Measurements from ENCODE around the gene SLC6A11.

Gene SLC6A11

DNA sequence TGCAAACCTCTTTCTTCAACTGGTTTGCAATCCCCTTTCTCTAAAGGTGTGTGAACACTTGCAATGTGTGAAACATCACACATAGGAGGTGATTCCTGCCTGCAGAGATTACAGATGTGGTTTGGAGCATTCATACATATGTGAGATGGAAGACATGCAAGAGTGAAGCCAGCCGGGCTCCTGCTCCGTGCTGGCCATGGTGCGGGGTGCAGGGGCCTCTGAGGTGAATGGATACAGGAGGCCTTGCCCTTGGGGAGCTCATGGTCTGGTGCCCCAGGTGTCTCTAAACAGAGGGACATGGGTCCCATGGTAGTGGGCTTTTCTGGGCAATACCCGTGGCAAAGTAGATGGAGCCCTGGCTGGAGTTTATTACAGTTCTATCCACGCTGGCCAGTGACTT, 6.0 kb downstream of the SLC6A11 start:
- Histone ChIP-seq H3K4me1 (ENCODE audit: control insufficient read depth, low read depth, low read length) (no peaks in the 10 kb centered on the region), H2BK120ac (ENCODE audit: low read depth, low read length) (no peak overlapping the region), H3K27ac (ENCODE audit: low read depth, low read length) (no peak overlapping the region), H3K36me3 (ENCODE audit: control insufficient read depth, insufficient read depth, low read length) (no peaks in the 10 kb centered on the region), H3K9ac (ENCODE audit: low read length) (no peak overlapping the region), H3K18ac (ENCODE audit: low read length) (no peak overlapping the region), H4K8ac (ENCODE audit: low read depth, low read length) (no peak overlapping the region), H2BK15ac (replicated peaks; ENCODE audit: low read depth) (no peak overlapping the region), H3K79me2 (ENCODE audit: control insufficient read depth, insufficient read depth, low read length) (no peaks in the 10 kb centered on the region), H3K4me2 (ENCODE audit: low read length) (no peak overlapping the region), H3K4me3 (ENCODE audit: low read length) (no peak overlapping the region), H2BK5ac (ENCODE audit: low read length) (no peak overlapping the region), H4K5ac (ENCODE audit: low read length) (no peak overlapping the region), H3K23ac (ENCODE audit: low read length) (no peak overlapping the region), H3K27me3 (ENCODE audit: insufficient read depth, low read length, poor library complexity) (no peaks in the 10 kb centered on the region), H3K4ac (ENCODE audit: low read depth, low read length) (no peak overlapping the region), H2AK5ac (ENCODE audit: low read length) (no peak overlapping the region), H3K79me1 (ENCODE audit: low read length) (no peaks in the 10 kb centered on the region), H3K56ac (ENCODE audit: low read length) (no peak overlapping the region)
- WGBS (ENCODE audit: extremely low coverage, insufficient coverage, low lambda C conversion rate), result no CpG with 5 or more reads among the region's 5 CpGs
- no peak for DNase-seq

DNA sequence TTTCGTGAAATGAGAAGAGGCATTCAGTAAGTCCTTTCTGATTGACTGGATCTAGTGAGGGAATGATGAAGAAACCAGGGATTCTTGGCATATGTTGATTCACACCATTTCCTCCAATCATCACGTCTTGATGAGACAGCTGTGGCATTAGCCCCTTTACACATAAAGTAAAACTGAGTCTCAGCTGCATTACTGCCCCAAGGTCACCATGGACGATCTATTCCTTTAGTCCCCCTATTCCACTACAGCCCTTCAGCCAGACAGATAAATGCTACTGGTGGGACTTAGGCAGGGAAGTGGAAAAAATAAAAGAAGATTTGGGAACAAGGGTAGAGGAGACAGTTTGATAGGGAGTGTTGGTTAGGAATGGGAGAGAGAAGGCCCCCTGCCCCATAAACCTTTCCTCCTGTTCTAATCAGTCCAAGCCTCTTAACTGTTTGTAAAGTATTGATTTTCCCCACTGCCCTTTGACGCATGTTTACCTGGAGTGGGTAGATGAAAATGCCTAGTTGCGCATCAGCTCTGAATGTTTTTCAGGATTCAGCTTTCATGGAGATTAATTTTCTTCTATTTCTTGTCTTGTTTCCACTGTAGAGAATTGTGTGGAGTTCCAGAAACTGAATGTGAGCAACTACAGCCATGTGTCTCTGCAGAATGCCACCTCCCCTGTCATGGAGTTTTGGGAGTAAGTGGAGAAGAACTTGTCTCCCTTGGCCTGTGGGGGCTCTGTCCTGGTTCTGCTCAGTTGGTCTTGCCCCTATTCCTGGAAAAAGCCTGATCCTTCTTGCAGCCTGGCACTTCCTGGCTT, 6.9 kb downstream of the SLC6A11 start:
- Histone ChIP-seq H3K18ac (ENCODE audit: low read length) (no peak overlapping the region), H3K4me1 (ENCODE audit: control insufficient read depth, low read depth, low read length) (no peaks in the 10 kb centered on the region), H3K4me2 (ENCODE audit: low read length) (no peak overlapping the region), H3K23ac (ENCODE audit: low read length) (no peak overlapping the region), H4K8ac (ENCODE audit: low read depth, low read length) (no peak overlapping the region), H3K79me2 (ENCODE audit: control insufficient read depth, insufficient read depth, low read length) (no peaks in the 10 kb centered on the region), H3K27ac (ENCODE audit: low read depth, low read length) (no peak overlapping the region), H3K4ac (ENCODE audit: low read depth, low read length) (no peak overlapping the region), H3K36me3 (ENCODE audit: control insufficient read depth, insufficient read depth, low read length) (no peaks in the 10 kb centered on the region), H3K4me3 (ENCODE audit: low read length) (no peak overlapping the region), H3K27me3 (ENCODE audit: insufficient read depth, low read length, poor library complexity) (no peaks in the 10 kb centered on the region), H2AK5ac (ENCODE audit: low read length) (no peak overlapping the region), H3K79me1 (ENCODE audit: low read length) (no peaks in the 10 kb centered on the region), H2BK5ac (ENCODE audit: low read length) (no peak overlapping the region), H3K56ac (ENCODE audit: low read length) (no peak overlapping the region), H2BK15ac (replicated peaks; ENCODE audit: low read depth) (no peak overlapping the region), H2BK120ac (ENCODE audit: low read depth, low read length) (no peak overlapping the region), H3K9ac (ENCODE audit: low read length) (no peak overlapping the region), H4K5ac (ENCODE audit: low read length) (no peak overlapping the region)
- WGBS (ENCODE audit: extremely low coverage, insufficient coverage, low lambda C conversion rate), result no CpG with 5 or more reads among the region's 5 CpGs
- DNase-seq, result no peak

DNA sequence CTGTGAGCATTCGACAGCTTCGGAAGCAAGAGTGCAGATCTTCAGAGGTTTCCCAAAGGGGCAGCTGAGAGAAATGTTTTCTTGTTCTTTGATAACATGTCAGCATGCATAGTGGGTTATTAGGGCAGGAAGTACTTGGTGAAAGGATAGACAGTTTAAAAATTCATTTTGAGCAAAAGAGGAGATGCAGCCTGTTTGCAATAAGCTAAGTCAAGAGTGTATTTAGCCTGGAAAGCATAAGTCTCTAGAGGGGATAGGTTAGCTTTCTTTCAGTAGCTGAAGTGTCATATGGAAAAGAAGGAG, 7.4 kb downstream of the SLC6A11 start:
- no peak overlapping the region for H3K27ac ChIP-seq (ENCODE audit: low read depth, low read length)
- no peaks in the 10 kb centered on the region for H3K4me1 ChIP-seq (ENCODE audit: control insufficient read depth, low read depth, low read length)
- H3K18ac ChIP-seq (ENCODE audit: low read length), result no peak overlapping the region
- H3K56ac ChIP-seq (ENCODE audit: low read length), result no peak overlapping the region
- H3K23ac ChIP-seq (ENCODE audit: low read length), result no peak overlapping the region
- no peak overlapping the region for H3K4ac ChIP-seq (ENCODE audit: low read depth, low read length)
- no peaks in the 10 kb centered on the region for H3K79me2 ChIP-seq (ENCODE audit: control insufficient read depth, insufficient read depth, low read length)
- no peak overlapping the region for H3K4me3 ChIP-seq (ENCODE audit: low read length)
- no peak overlapping the region for H4K5ac ChIP-seq (ENCODE audit: low read length)
- no CpG with 5 or more reads among the region's 2 CpGs for WGBS (ENCODE audit: extremely low coverage, insufficient coverage, low lambda C conversion rate)
- H3K36me3 ChIP-seq (ENCODE audit: control insufficient read depth, insufficient read depth, low read length), result no peaks in the 10 kb centered on the region
- no peak overlapping the region for H2BK15ac ChIP-seq (replicated peaks; ENCODE audit: low read depth)
- H3K4me2 ChIP-seq (ENCODE audit: low read length), result no peak overlapping the region
- no peak overlapping the region for H3K9ac ChIP-seq (ENCODE audit: low read length)
- H3K79me1 ChIP-seq (ENCODE audit: low read length), result no peaks in the 10 kb centered on the region
- H2BK120ac ChIP-seq (ENCODE audit: low read depth, low read length), result no peak overlapping the region
- H4K8ac ChIP-seq (ENCODE audit: low read depth, low read length), result no peak overlapping the region
- H2AK5ac ChIP-seq (ENCODE audit: low read length), result no peak overlapping the region
- H2BK5ac ChIP-seq (ENCODE audit: low read length), result no peak overlapping the region
- no peak for DNase-seq
- H3K27me3 ChIP-seq (ENCODE audit: insufficient read depth, low read length, poor library complexity), result no peaks in the 10 kb centered on the region

DNA sequence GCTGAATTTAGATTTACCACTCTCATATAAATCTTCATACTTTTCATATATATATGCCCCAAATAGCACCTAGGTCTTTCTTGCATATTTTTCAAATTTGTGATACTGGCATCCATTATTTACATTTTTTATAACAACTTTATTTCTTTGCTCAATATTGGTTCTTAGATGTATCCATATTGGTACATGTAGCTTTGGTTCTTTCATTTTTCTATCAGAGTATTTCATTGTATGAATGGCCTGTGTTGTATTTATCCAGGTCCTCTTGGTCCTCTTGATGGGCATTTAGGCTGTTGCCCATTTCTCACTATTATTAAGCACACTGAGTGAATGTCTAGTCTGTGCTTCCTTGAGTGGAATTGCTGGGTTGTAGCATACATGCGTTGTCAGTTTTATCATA, 8.4 kb downstream of the SLC6A11 start:
- no peak overlapping the region for H3K27ac ChIP-seq (ENCODE audit: low read depth, low read length)
- no peak overlapping the region for H2AK5ac ChIP-seq (ENCODE audit: low read length)
- no peak for DNase-seq
- no peak overlapping the region for H3K4ac ChIP-seq (ENCODE audit: low read depth, low read length)
- no peak overlapping the region for H3K18ac ChIP-seq (ENCODE audit: low read length)
- H3K4me3 ChIP-seq (ENCODE audit: low read length), result no peak overlapping the region
- no peak overlapping the region for H4K8ac ChIP-seq (ENCODE audit: low read depth, low read length)
- H3K4me1 ChIP-seq (ENCODE audit: control insufficient read depth, low read depth, low read length), result no peaks in the 10 kb centered on the region
- H3K36me3 ChIP-seq (ENCODE audit: control insufficient read depth, insufficient read depth, low read length), result no peaks in the 10 kb centered on the region
- H2BK120ac ChIP-seq (ENCODE audit: low read depth, low read length), result no peak overlapping the region
- no peak overlapping the region for H2BK5ac ChIP-seq (ENCODE audit: low read length)
- H2BK15ac ChIP-seq (replicated peaks; ENCODE audit: low read depth), result no peak overlapping the region
- no peak overlapping the region for H3K9ac ChIP-seq (ENCODE audit: low read length)
- H3K56ac ChIP-seq (ENCODE audit: low read length), result no peak overlapping the region
- no peaks in the 10 kb centered on the region for H3K27me3 ChIP-seq (ENCODE audit: insufficient read depth, low read length, poor library complexity)
- no peaks in the 10 kb centered on the region for H3K79me2 ChIP-seq (ENCODE audit: control insufficient read depth, insufficient read depth, low read length)
- H3K4me2 ChIP-seq (ENCODE audit: low read length), result no peak overlapping the region
- WGBS (ENCODE audit: extremely low coverage, insufficient coverage, low lambda C conversion rate), result no CpG with 5 or more reads among the region's 1 CpG
- no peak overlapping the region for H3K23ac ChIP-seq (ENCODE audit: low read length)
- H3K79me1 ChIP-seq (ENCODE audit: low read length), result no peaks in the 10 kb centered on the region
- no peak overlapping the region for H4K5ac ChIP-seq (ENCODE audit: low read length)

DNA sequence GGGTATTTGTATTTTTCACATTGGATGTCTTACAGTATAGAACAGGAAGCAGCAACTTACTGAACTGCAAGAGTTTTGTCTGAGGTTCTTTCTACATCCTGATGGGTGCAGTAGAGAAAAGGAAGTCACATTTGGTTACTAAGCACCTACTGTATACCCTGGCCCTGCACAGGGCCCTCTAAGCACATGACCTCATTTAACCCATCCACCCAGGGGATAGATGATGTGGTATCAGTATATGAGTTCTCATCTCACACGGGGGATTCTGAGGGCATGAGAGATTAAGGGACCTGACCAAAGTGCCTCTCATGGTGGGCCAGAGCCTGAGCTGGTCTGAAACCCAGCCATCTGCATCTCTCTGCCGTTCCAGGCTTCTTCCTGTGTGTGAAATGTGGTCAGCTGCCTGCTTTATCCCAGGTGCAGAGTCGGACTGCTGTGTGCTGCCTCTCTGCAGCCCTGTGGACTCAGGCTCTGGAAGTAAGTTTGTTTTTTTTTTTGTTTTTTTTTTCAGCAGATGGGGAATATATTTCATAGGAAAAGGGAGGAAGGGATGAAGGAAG, 17.9 kb downstream of the SLC6A11 start:
- no peak overlapping the region for H3K23ac ChIP-seq (ENCODE audit: low read length)
- no peak overlapping the region for H4K5ac ChIP-seq (ENCODE audit: low read length)
- WGBS (ENCODE audit: extremely low coverage, insufficient coverage, low lambda C conversion rate), result no CpG with 5 or more reads among the region's 3 CpGs
- H3K27ac ChIP-seq (ENCODE audit: low read depth, low read length), result no peak overlapping the region
- H3K9ac ChIP-seq (ENCODE audit: low read length), result no peak overlapping the region
- no peak overlapping the region for H4K8ac ChIP-seq (ENCODE audit: low read depth, low read length)
- no peak overlapping the region for H3K4me3 ChIP-seq (ENCODE audit: low read length)
- DNase-seq, result no peak
- no peak overlapping the region for H2BK15ac ChIP-seq (replicated peaks; ENCODE audit: low read depth)
- H3K79me1 ChIP-seq (ENCODE audit: low read length), result no peaks in the 10 kb centered on the region
- no peak overlapping the region for H3K4me2 ChIP-seq (ENCODE audit: low read length)
- H2BK5ac ChIP-seq (ENCODE audit: low read length), result no peak overlapping the region
- H3K4me1 ChIP-seq (ENCODE audit: control insufficient read depth, low read depth, low read length), result no peaks in the 10 kb centered on the region
- no peak overlapping the region for H3K56ac ChIP-seq (ENCODE audit: low read length)
- H3K18ac ChIP-seq (ENCODE audit: low read length), result no peak overlapping the region
- no peaks in the 10 kb centered on the region for H3K36me3 ChIP-seq (ENCODE audit: control insufficient read depth, insufficient read depth, low read length)
- no peak overlapping the region for H2BK120ac ChIP-seq (ENCODE audit: low read depth, low read length)
- no peaks in the 10 kb centered on the region for H3K79me2 ChIP-seq (ENCODE audit: control insufficient read depth, insufficient read depth, low read length)
- H3K27me3 ChIP-seq (ENCODE audit: insufficient read depth, low read length, poor library complexity), result no peaks in the 10 kb centered on the region
- no peak overlapping the region for H3K4ac ChIP-seq (ENCODE audit: low read depth, low read length)
- H2AK5ac ChIP-seq (ENCODE audit: low read length), result no peak overlapping the region

DNA sequence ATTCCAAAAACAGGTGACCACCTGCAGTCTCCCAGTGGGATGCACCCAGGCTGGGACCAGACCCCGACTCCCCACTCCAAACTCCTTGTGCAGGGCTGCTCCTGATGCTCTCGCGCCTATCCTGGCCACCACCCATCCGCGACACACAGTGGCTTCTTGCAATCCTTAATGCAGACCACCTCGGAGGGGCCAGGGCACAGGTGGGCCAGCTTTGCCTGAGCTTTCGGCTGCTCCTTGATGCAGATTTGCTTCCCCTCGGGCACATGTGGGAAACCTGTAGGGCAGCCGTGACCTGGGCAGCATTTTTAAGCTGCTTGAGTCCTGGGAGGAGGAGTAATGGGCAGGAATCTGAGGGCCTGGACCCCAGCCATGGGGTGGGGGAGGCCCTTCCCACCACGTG, 18.9 kb downstream of the SLC6A11 start:
- Histone ChIP-seq H3K4me2 (ENCODE audit: low read length) (no peak overlapping the region), H3K4me1 (ENCODE audit: control insufficient read depth, low read depth, low read length) (no peaks in the 10 kb centered on the region), H2AK5ac (ENCODE audit: low read length) (no peak overlapping the region), H2BK120ac (ENCODE audit: low read depth, low read length) (no peak overlapping the region), H3K79me2 (ENCODE audit: control insufficient read depth, insufficient read depth, low read length) (no peaks in the 10 kb centered on the region), H3K27ac (ENCODE audit: low read depth, low read length) (no peak overlapping the region), H3K36me3 (ENCODE audit: control insufficient read depth, insufficient read depth, low read length) (no peaks in the 10 kb centered on the region), H3K79me1 (ENCODE audit: low read length) (no peaks in the 10 kb centered on the region), H3K23ac (ENCODE audit: low read length) (no peak overlapping the region), H2BK15ac (replicated peaks; ENCODE audit: low read depth) (no peak overlapping the region), H3K56ac (ENCODE audit: low read length) (no peak overlapping the region), H3K9ac (ENCODE audit: low read length) (no peak overlapping the region), H2BK5ac (ENCODE audit: low read length) (no peak overlapping the region), H3K27me3 (ENCODE audit: insufficient read depth, low read length, poor library complexity) (no peaks in the 10 kb centered on the region), H4K8ac (ENCODE audit: low read depth, low read length) (no peak overlapping the region), H3K4me3 (ENCODE audit: low read length) (no peak overlapping the region), H3K4ac (ENCODE audit: low read depth, low read length) (no peak overlapping the region), H4K5ac (ENCODE audit: low read length) (no peak overlapping the region), H3K18ac (ENCODE audit: low read length) (no peak overlapping the region)
- no CpG with 5 or more reads among the region's 10 CpGs for WGBS (ENCODE audit: extremely low coverage, insufficient coverage, low lambda C conversion rate)
- no peak for DNase-seq
